ENCODE data around the gene RAPGEF4. TPM values are rescaled to one million over a fixed set of nuclear protein-coding genes. Genes with fewer than 3 reads are reported as not detected.

Gene RAPGEF4
- total and polyA plus RNA-seq, 9 of the 15 experiments (the other 6 are each of a cell fraction or from before 2014, with no cell fraction given): 0.04 to 0.33 (median 0.13) TPM; not detected in 6

- H3K4me1 ChIP-seq (replicated peaks in 1 of 2; ENCODE audit: control insufficient read depth in 2 of 2, insufficient read depth in 2 of 2, low read length in 2 of 2): no peaks in the 10 kb centered on the region
- no TSS peak for BruUV-seq (replicated peaks)
- 0 out of 2 replicates have a peak, but pooled peaks cover 5% of the 10 kb centered on the region for H4K20me1 ChIP-seq (replicated peaks; ENCODE audit: control insufficient read depth, insufficient read depth, low read length)
- H3K4me3 ChIP-seq: no peak overlapping the region
- in situ Hi-C loops (cut with MboI) (no loop called here), intact Hi-C loops (cut with micrococcal nuclease) (no loop called here)
- FAIRE-seq (peak; percentile 11), ATAC-seq (no peak), DNase-seq (ENCODE audit: extremely low read depth in 1 of 4, low spot score in 3 of 4) (no peak)
- H2AFZ ChIP-seq (ENCODE audit: low read depth, low read length): no peak overlapping the region
- 0% methylated on average over 3 of the region's 3 CpGs for WGBS (ENCODE audit: insufficient coverage, low coverage, missing lambda C conversion rate)
- no peak overlapping the region for H3K9ac ChIP-seq (ENCODE audit: insufficient read depth in 1 of 2, low read depth in 2 of 2, low read length in 2 of 2)
- TF ChIP-seq FOXP1 (CRISPR knock-in tag; IDR thresholded peaks at IDR 0.05): no peak
- TF ChIP-seq SREBF2 (CRISPR knock-in tag; IDR thresholded peaks at IDR 0.05): no peak
- no peak for TF ChIP-seq ATF1 (CRISPR knock-in tag; IDR thresholded peaks at IDR 0.05)
- TF ChIP-seq ATF1 (tag; IDR thresholded peaks at IDR 0.05): no peak
- TF ChIP-seq RBM14 (IDR thresholded peaks at IDR 0.05; ENCODE audit: borderline replicate concordance, insufficient read depth, low read depth, low read length): no peak
- TF ChIP-seq EHMT2 (IDR thresholded peaks at IDR 0.05): no peak
- TF ChIP-seq SAFB2 (IDR thresholded peaks at IDR 0.05; ENCODE audit: borderline replicate concordance, low read depth, low read length, severe bottlenecking): no peak
- ChIA-PET POLR2A (no interaction called here), CTCF (ENCODE audit: low intra/inter-chr PET ratio) (no interaction called here)
- no peaks in the 10 kb centered on the region for H3K9me3 ChIP-seq (replicated peaks; ENCODE audit: control insufficient read depth, insufficient read depth, low read depth, low read length)
- H3K27me3 ChIP-seq (ENCODE audit: control insufficient read depth in 2 of 2, insufficient read depth in 2 of 2, low read length in 2 of 2): peaks cover 2 to 18% of the 10 kb centered on the region in 2 experiments; a peak in 3 of 5 replicates
- no peak overlapping the region for H3K4me2 ChIP-seq (ENCODE audit: insufficient read depth, low read length)
- no peaks in the 10 kb centered on the region for H3K79me2 ChIP-seq (ENCODE audit: control insufficient read depth, insufficient read depth, low read length)
- no peaks in the 10 kb centered on the region for H3K9me1 ChIP-seq (ENCODE audit: control insufficient read depth, insufficient read depth, low read length)
- H3K36me3 ChIP-seq (ENCODE audit: control insufficient read depth, insufficient read depth, low read length): no peaks in the 10 kb centered on the region
- no peak overlapping the region for H3K27ac ChIP-seq (ENCODE audit: extremely low read depth, low read depth, low read length)
Measured at GRCh38 chr2:172826522-172826921, 90.9 kb downstream of the RAPGEF4 start.

GRCh38 chr2:172829229-172829628, 93.6 kb downstream of the RAPGEF4 start:
- Histone ChIP-seq H3K9me3 (replicated peaks; ENCODE audit: control insufficient read depth, insufficient read depth, low read depth, low read length) (no peaks in the 10 kb centered on the region), H3K4me2 (ENCODE audit: insufficient read depth, low read length) (no peak overlapping the region), H2AFZ (ENCODE audit: low read depth, low read length) (no peak overlapping the region), H3K9me1 (ENCODE audit: control insufficient read depth, insufficient read depth, low read length) (no peaks in the 10 kb centered on the region), H3K27me3 (ENCODE audit: control insufficient read depth in 2 of 2, insufficient read depth in 2 of 2, low read length in 2 of 2) (peaks cover 0 to 3% of the 10 kb centered on the region in 2 experiments; a peak in 3 of 5 replicates), H3K79me2 (ENCODE audit: control insufficient read depth, insufficient read depth, low read length) (no peaks in the 10 kb centered on the region), H3K9ac (ENCODE audit: insufficient read depth in 1 of 2, low read depth in 2 of 2, low read length in 2 of 2) (no peak overlapping the region), H3K4me3 (no peak overlapping the region), H3K27ac (ENCODE audit: extremely low read depth, low read depth, low read length) (no peak overlapping the region), H4K20me1 (replicated peaks; ENCODE audit: control insufficient read depth, insufficient read depth, low read length) (0 out of 2 replicates have a peak, but pooled peaks cover 5% of the 10 kb centered on the region), H3K4me1 (replicated peaks in 1 of 2; ENCODE audit: control insufficient read depth in 2 of 2, insufficient read depth in 2 of 2, low read length in 2 of 2) (no peaks in the 10 kb centered on the region), H3K36me3 (ENCODE audit: control insufficient read depth, insufficient read depth, low read length) (no peaks in the 10 kb centered on the region)
- intact Hi-C loops (cut with micrococcal nuclease): no loop called here
- DNase-seq (ENCODE audit: extremely low read depth in 1 of 4, low spot score in 3 of 4) (no peak), ATAC-seq (no peak), FAIRE-seq (peak; percentile 19)
- POLR2A ChIA-PET: interaction anchor here (1.1 to 1.4 kb wide), 3 partner anchors 11 to 14 kb away, joined by 3 to 6 read pairs (median 5); no protein-coding TSS in a partner anchor
- 1% methylated on average over 7 of the region's 7 CpGs for WGBS (ENCODE audit: insufficient coverage, low coverage, missing lambda C conversion rate)
- no peak for TF ChIP-seq ZNF436 (CRISPR knock-in tag; IDR thresholded peaks at IDR 0.05)
- TF ChIP-seq NFIC (IDR thresholded peaks at IDR 0.05): peak; percentile 40; the same call in 1 of the 2 replicates
- TF ChIP-seq ETV6 (IDR thresholded peaks at IDR 0.05; ENCODE audit: borderline replicate concordance in 1 of 2, low read depth in 2 of 2, low read length in 1 of 2): no peak
- TF ChIP-seq ETV6 (CRISPR knock-in tag; IDR thresholded peaks at IDR 0.05; ENCODE audit: borderline replicate concordance): no peak
- no peak for TF ChIP-seq NR2F6 (CRISPR knock-in tag; IDR thresholded peaks at IDR 0.05)
- no peak for TF ChIP-seq ILF3 (IDR thresholded peaks at IDR 0.05; ENCODE audit: borderline replicate concordance)
- no peak for TF ChIP-seq ZNF324 (CRISPR knock-in tag; IDR thresholded peaks at IDR 0.05)
- TF ChIP-seq CSDE1 (IDR thresholded peaks at IDR 0.05): no peak
- BruUV-seq (replicated peaks): no TSS peak
- CTCF ChIA-PET (ENCODE audit: low intra/inter-chr PET ratio): no interaction called here
- in situ Hi-C loops (cut with MboI): no loop called here

All from K562 (cell line).